ENCODE data around the gene NSF. TPM values are rescaled to one million over a fixed set of nuclear protein-coding genes. Genes with fewer than 3 reads are reported as not detected.

The NSF gene
- total RNA-seq, 2 donors from 2014 or later, result 29.7 to 41.0 TPM

DNA sequence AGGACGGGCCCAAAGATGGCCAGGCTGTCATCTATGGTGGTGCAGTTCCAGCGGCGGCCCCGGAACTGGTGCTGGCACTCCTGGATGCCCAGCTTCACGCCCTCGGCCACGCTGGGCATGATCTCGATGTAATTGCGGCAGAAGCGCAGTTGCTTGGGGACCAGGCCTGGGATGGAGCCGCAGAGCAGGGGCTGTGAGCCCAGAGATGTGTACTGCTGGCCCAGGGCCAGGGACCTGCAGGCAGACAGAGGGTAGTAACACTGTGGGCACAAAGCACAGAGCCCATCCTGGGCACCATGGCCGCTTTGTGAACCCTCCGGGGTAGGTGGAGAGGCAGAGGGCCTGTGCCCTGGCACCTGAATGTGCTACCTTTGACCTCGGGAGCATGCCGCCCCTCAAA is 183.2 kb downstream of the NSF start:
- Histone ChIP-seq H3K27ac (ENCODE audit: low read depth, low read length) (peak overlapping the region; percentile 49), H3K27me3 (ENCODE audit: control insufficient read depth, insufficient read depth, low read length, poor library complexity, severe bottlenecking) (no peaks in the 10 kb centered on the region), H3K9me3 (ENCODE audit: control insufficient read depth, low read length) (no peaks in the 10 kb centered on the region), H3K4me3 (ENCODE audit: low read length) (no peak overlapping the region), H3K4me1 (ENCODE audit: control insufficient read depth, insufficient read depth, low read length) (peaks cover 21% of the 10 kb centered on the region), H3K36me3 (ENCODE audit: control insufficient read depth, insufficient read depth, low read length) (peaks cover 3% of the 10 kb centered on the region), H3K9ac (ENCODE audit: extremely low read depth, low read length, poor library complexity, severe bottlenecking) (no peak overlapping the region)
- no peak for DNase-seq
- Mint-ChIP-seq H3K27ac (no peak overlapping the region), H3K27me3 (ENCODE audit: insufficient read depth) (peaks cover 19% of the 10 kb centered on the region), H3K9me3 (no peaks in the 10 kb centered on the region), H3K36me3 (ENCODE audit: low read depth) (peaks cover 3% of the 10 kb centered on the region), H3K4me1 (peaks cover 21% of the 10 kb centered on the region), H3K4me3 (no peak overlapping the region)
- TF ChIP-seq CTCF (conservative IDR thresholded peaks at IDR 0.05), result no peak
- WGBS, 2 experiments (ENCODE audit: insufficient coverage in 1 of 2, insufficient read length in 1 of 2), result 79 to 83% methylated on average over 14 to 15 of the region's 15 CpGs

DNA sequence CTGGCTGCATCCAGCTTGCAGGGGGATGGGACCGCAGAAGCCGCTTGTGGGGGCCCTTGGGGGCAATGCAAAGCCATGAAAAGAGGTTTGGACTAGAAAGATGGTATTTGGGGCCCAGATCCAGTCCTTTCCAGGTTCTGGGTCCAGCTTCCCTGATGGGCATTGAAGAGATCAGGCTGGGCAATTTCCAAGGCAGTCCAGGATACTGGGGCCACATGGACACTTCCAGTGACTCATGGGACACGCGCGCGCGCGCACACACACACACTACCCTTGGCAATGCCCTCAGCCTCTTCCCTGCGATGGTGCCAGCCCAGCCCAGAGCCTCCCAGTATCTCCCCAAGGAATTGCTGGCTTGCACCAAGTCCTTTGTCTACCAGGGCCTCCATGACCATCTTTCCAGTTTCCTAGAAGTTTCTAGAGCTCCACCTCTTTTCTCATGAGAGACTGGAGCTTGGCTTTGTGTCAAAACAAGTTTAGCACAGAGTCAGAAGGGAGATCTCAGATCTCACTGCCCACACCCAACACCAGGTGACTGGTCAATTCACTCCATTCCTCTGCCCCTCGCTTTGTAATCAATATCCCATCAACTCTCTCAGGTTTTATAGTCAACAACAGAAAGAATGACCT is 183.8 kb downstream of the NSF start:
- H3K27me3 ChIP-seq (ENCODE audit: control insufficient read depth, insufficient read depth, low read length, poor library complexity, severe bottlenecking), result no peaks in the 10 kb centered on the region
- H3K27ac ChIP-seq (ENCODE audit: low read depth, low read length), result peak overlapping the region; percentile 49
- no peaks in the 10 kb centered on the region for H3K36me3 ChIP-seq (ENCODE audit: control insufficient read depth, insufficient read depth, low read length)
- no peak overlapping the region for H3K9ac ChIP-seq (ENCODE audit: extremely low read depth, low read length, poor library complexity, severe bottlenecking)
- no peak for TF ChIP-seq CTCF (conservative IDR thresholded peaks at IDR 0.05)
- 96 to 100% methylated on average over 6 to 10 of the region's 10 CpGs for WGBS, 2 experiments (ENCODE audit: insufficient coverage in 1 of 2, insufficient read length in 1 of 2)
- Mint-ChIP-seq H3K9me3 (no peaks in the 10 kb centered on the region), H3K36me3 (ENCODE audit: low read depth) (no peaks in the 10 kb centered on the region), H3K27ac (no peak overlapping the region), H3K4me3 (no peak overlapping the region), H3K27me3 (ENCODE audit: insufficient read depth) (peaks cover 19% of the 10 kb centered on the region), H3K4me1 (peaks cover 27% of the 10 kb centered on the region)
- H3K4me3 ChIP-seq (ENCODE audit: low read length), result no peak overlapping the region
- peaks cover 21% of the 10 kb centered on the region for H3K4me1 ChIP-seq (ENCODE audit: control insufficient read depth, insufficient read depth, low read length)
- no peaks in the 10 kb centered on the region for H3K9me3 ChIP-seq (ENCODE audit: control insufficient read depth, low read length)
- no peak for DNase-seq

GRCh38 chr17:46776298-46777005 is 186.0 kb downstream of the NSF start:
- Histone ChIP-seq H3K4me3 (ENCODE audit: low read length) (no peak overlapping the region), H3K27ac (ENCODE audit: low read depth, low read length) (no peak overlapping the region), H3K36me3 (ENCODE audit: control insufficient read depth, insufficient read depth, low read length) (no peaks in the 10 kb centered on the region), H3K9me3 (ENCODE audit: control insufficient read depth, low read length) (no peaks in the 10 kb centered on the region), H3K9ac (ENCODE audit: extremely low read depth, low read length, poor library complexity, severe bottlenecking) (no peak overlapping the region), H3K27me3 (ENCODE audit: control insufficient read depth, insufficient read depth, low read length, poor library complexity, severe bottlenecking) (no peaks in the 10 kb centered on the region), H3K4me1 (ENCODE audit: control insufficient read depth, insufficient read depth, low read length) (peaks cover 13% of the 10 kb centered on the region)
- DNase-seq, result peak; percentile 43
- no peak overlapping the region for H3K27ac Mint-ChIP-seq
- H3K4me3 Mint-ChIP-seq, result no peak overlapping the region
- peaks cover 19% of the 10 kb centered on the region for H3K27me3 Mint-ChIP-seq (ENCODE audit: insufficient read depth)
- 94 to 100% methylated on average over 4 to 12 of the region's 12 CpGs for WGBS, 2 experiments (ENCODE audit: insufficient coverage in 1 of 2, insufficient read length in 1 of 2)
- H3K36me3 Mint-ChIP-seq (ENCODE audit: low read depth), result peaks cover 1% of the 10 kb centered on the region
- no peaks in the 10 kb centered on the region for H3K9me3 Mint-ChIP-seq
- peaks cover 32% of the 10 kb centered on the region for H3K4me1 Mint-ChIP-seq
- no peak for TF ChIP-seq CTCF (conservative IDR thresholded peaks at IDR 0.05)

All from endodermal cell (in vitro differentiated cells).